Ovary (tissue), 9 donors: ENCODE data around the gene USP6NL. TPM values are rescaled to one million over a fixed set of nuclear protein-coding genes. Genes with fewer than 3 reads are reported as not detected.

Experiments used
- DNase-seq, 5 donors: peaks; one replicate each; pipeline ENCODE4 v3.0.0-alpha.2; 2019 to 2020
- H3K27ac ChIP-seq, 2 donors: fragments of 200-600 bp; one replicate each; pipeline versions ENCODE4 v1.5.1 to v1.8.0; 2019 to 2022
- H3K27me3 ChIP-seq: fragments of 200-600 bp; one replicate; pipeline ENCODE4 v1.8.0; 2022
- H3K36me3 ChIP-seq: fragments of 200-600 bp; sonication (generic); one replicate; pipeline ENCODE4 v1.5.1; 2019
- H3K4me1 ChIP-seq: one replicate; pipeline ENCODE4 v1.8.1; 2013; ENCODE audit warnings: mild to moderate bottlenecking, moderate library complexity; ENCODE audit not compliant: insufficient read depth
- H3K4me3 ChIP-seq: fragments of 200-600 bp; sonication (generic); one replicate; pipeline ENCODE4 v1.5.1; 2017
- H3K9me3 ChIP-seq, 2 donors: fragments of 200-600 bp in 1 of 2; sonication (generic) in 1 of 2; one replicate each; pipeline versions ENCODE4 v1.5.1 to v1.8.1; 2013 to 2019; ENCODE audit warnings: mild to moderate bottlenecking in 1 of 2, moderate library complexity in 1 of 2
- EP300 ChIP-seq: sonication (generic); formaldehyde crosslinking; IDR thresholded peaks from one replicate; pipeline ENCODE4 v1.6.1; 2017; ENCODE audit warnings: antibody characterized with exemption
- POLR2A ChIP-seq: fragments of 450-650 bp; IDR thresholded peaks from one replicate; pipeline ENCODE4 v1.6.1; 2017; ENCODE audit warnings: antibody characterized with exemption, mild to moderate bottlenecking, moderate library complexity
- WGBS, 3 donors: extraction: QIAGEN DNeasy Blood & Tissue Kit in 1 of 3; methylation state at CpG; one replicate each; pipeline versions ENCODE4 v1.1.5 to v1.1.7; 2013 to 2017; 5-methylcytosine and 5-hydroxymethylcytosine counted together
- intact Hi-C, 4 donors: fragments of 100-400 bp; cut with DNase I; formaldehyde crosslinking; loops; one replicate each; pipeline versions ENCODE4 v1.11.0 to v1.15.1; 2022 to 2023
- polyA plus RNA-seq, 2 donors: library from polyadenylated mRNA; stranded (reverse); fragments of 200-250 nt in 1 of 2; fragments of 350-450 nt in 1 of 2; fragmentation: Illumina TruSeq in 1 of 2; extraction: RNeasy Lipid Tissue Mini Kit (QIAGEN cat#74804) in 1 of 2; gene quantifications; one replicate each; pipeline ENCODE4 v1.2.3, GENCODE V29; 2013 to 2014
- total RNA-seq, 7 donors: library from RNA; depleted of rRNA in 2 of 7; stranded (reverse); fragments of >200 nt in 2 of 7; fragmentation: NEBNext Ultra II Directional in 3 of 7; extraction: Animal tissue kit (Norgen Biotek cat#: 25700) in 3 of 7; gene quantifications; one replicate each; pipeline versions ENCODE4 v1.1.0 to v1.2.4, GENCODE V29; 2016 to 2023
- TF ChIP-seq, protein P1 (sequence below), 3 donors: fragments of 450-650 bp in 2 of 3; fragments of 200-600 bp in 1 of 3; IDR thresholded peaks; one replicate each; pipeline versions ENCODE4 v1.5.1 to v1.8.0; 2016 to 2022; ENCODE audit warnings: antibody characterized with exemption in 3 of 3, mild to moderate bottlenecking in 1 of 3
- donor health status: DM: no; HTN: no; CAD: no; lungs with moderate emphysema.
- donor health status: DM: no; HTN: no; CAD: no.
- donor health status: Bipolar disorder and iron deficiency.
- donor health status: DM: yes; HTN: yes; CAD: no.
- donor health status: DM: no; HTN: no; CAD: no.
- donor health status: DM: yes; HTN: yes; CAD: no.

Gene USP6NL
- total and polyA plus RNA-seq, 9 donors = 9.6 to 28.8 (median 16.3) TPM

DNA sequence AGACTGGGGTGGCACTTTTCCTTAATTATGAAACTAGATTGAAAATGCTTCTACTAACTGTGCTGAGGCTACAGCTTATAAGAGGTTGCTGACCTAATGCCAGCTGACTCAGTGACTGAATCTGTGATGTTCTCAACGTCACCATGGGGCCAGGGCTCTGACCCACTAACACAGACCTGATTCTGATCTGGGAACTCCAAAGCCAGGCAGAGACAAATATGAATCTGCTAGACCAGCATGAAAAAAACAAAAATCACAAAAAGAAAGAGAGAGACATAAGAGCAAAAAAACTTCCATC, 16.1 kb downstream of the USP6NL start:
- Histone ChIP-seq H3K4me3 (no peak overlapping the region), H3K27me3 (no peaks in the 10 kb centered on the region), H3K36me3 (no peaks in the 10 kb centered on the region), H3K9me3 (no peaks in the 10 kb centered on the region), H3K4me1 (no peaks in the 10 kb centered on the region), H3K27ac (no peak overlapping the region)
- no peak for TF ChIP-seq POLR2A
- no peak for TF ChIP-seq EP300
- TF ChIP-seq, protein P1, sequence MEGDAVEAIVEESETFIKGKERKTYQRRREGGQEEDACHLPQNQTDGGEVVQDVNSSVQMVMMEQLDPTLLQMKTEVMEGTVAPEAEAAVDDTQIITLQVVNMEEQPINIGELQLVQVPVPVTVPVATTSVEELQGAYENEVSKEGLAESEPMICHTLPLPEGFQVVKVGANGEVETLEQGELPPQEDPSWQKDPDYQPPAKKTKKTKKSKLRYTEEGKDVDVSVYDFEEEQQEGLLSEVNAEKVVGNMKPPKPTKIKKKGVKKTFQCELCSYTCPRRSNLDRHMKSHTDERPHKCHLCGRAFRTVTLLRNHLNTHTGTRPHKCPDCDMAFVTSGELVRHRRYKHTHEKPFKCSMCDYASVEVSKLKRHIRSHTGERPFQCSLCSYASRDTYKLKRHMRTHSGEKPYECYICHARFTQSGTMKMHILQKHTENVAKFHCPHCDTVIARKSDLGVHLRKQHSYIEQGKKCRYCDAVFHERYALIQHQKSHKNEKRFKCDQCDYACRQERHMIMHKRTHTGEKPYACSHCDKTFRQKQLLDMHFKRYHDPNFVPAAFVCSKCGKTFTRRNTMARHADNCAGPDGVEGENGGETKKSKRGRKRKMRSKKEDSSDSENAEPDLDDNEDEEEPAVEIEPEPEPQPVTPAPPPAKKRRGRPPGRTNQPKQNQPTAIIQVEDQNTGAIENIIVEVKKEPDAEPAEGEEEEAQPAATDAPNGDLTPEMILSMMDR (IDR thresholded peaks at IDR 0.05) = no peak
- DNase-seq = no peak
- 64 to 79% (median 66%) methylated on average over 1 of the region's 1 CpG for WGBS, 3 donors
- intact Hi-C loops = no loop called here

DNA sequence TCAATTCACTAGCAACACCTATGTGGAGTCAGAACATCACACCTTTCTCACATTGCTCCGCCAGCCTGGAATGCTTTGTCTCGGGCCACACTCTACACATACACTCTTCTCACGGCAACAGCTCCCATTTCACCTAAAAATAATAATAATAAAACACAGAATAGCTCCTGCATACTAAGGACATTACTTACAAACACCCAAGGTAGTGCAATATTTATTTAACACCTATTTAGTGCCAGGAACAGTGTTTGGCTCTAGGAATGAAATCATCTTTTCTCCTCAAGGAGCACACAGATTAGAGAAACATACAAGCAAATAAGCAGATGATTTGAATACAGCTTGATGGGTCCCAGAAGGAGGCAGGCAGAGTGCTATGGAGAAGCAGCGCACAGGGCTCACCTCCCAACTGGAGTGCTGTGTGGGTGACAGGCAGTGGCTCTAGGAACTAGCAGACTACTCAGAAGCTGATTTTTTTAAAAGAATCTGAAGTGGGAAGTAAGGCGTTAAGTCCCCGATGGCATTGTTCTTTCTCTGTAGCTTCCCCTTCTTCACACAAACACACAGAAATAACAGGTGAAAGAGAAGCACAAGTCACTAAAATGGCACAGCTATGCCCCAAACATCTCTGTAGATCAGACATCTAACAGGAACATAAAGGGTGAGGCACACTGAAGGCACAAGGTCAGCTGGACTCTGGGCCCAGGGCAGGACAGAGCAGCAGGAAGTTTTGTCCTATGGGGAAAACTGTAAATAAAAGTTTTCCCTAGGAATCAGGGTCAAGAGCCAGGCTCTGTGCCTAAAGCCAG, 16.7 kb downstream of the USP6NL start:
- Histone ChIP-seq H3K4me3 (no peak overlapping the region), H3K27ac (no peak overlapping the region)
- 93 to 94% (median 93%) methylated on average over 6 of the region's 6 CpGs for WGBS, 3 donors

DNA sequence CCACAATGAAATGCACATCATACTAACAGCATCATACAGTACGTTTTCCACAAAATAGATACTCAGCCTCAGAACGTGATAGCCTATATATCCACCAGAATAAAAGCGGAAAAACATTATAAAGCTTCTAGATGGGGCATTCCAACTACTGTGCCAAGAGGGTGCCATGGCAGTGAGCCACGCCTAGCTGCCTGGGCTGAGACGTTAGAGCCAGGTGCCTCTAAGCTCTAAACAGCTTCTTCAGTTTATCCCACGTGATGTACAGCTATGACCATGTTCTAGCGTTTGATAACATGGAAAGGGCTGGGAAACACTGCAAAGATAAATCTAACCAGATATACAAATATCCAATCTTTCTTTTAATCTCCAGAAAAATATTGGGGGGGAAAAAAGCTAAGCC, 17.8 kb downstream of the USP6NL start:
- WGBS, 3 donors = 93% methylated on average over 7 of the region's 7 CpGs
- H3K9me3 ChIP-seq = no peaks in the 10 kb centered on the region
- no peaks in the 10 kb centered on the region for H3K36me3 ChIP-seq
- TF ChIP-seq, protein P1 (IDR thresholded peaks at IDR 0.05) = no peak
- TF ChIP-seq EP300 = no peak
- TF ChIP-seq POLR2A = no peak
- no peaks in the 10 kb centered on the region for H3K4me1 ChIP-seq
- H3K4me3 ChIP-seq = no peak overlapping the region
- DNase-seq = no peak
- no peaks in the 10 kb centered on the region for H3K27me3 ChIP-seq
- intact Hi-C loops = no loop called here
- no peak overlapping the region for H3K27ac ChIP-seq

More for the DNA sequence above, 16.7 kb downstream of the USP6NL start:
- no peak for DNase-seq
- H3K27me3 ChIP-seq = no peaks in the 10 kb centered on the region
- TF ChIP-seq EP300 (no peak), POLR2A (no peak)
- TF ChIP-seq, protein P1 (IDR thresholded peaks at IDR 0.05) = no peak
- no peaks in the 10 kb centered on the region for H3K4me1 ChIP-seq
- H3K9me3 ChIP-seq = no peaks in the 10 kb centered on the region
- intact Hi-C loops = no loop called here
- no peaks in the 10 kb centered on the region for H3K36me3 ChIP-seq

DNA sequence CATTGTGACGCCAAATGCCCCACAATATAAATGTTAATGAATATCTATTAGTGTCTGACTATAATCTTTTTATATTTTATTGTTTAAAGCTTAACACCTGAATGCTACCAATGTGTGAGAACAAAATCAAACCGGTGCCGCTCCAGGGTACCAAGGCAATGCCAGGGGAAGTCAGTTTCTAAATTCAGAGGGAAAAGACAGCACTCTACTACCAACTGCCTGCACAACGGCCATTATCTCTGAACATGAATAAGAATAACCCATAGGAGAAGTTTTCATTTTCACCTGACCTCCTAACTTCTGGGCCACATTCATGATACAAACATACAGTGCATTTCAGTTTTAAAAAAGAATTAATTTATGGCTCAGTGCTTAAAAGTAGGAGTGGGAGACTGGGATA, 21.7 kb downstream of the USP6NL start:
- Histone ChIP-seq H3K27ac (no peak overlapping the region), H3K27me3 (no peaks in the 10 kb centered on the region), H3K36me3 (no peaks in the 10 kb centered on the region), H3K9me3 (no peaks in the 10 kb centered on the region), H3K4me3 (no peak overlapping the region), H3K4me1 (no peaks in the 10 kb centered on the region)
- DNase-seq = no peak
- 91 to 98% (median 94%) methylated on average over 4 of the region's 4 CpGs for WGBS, 3 donors
- intact Hi-C loops = no loop called here
- TF ChIP-seq, protein P1 (IDR thresholded peaks at IDR 0.05) = no peak
- TF ChIP-seq EP300 = no peak
- TF ChIP-seq POLR2A = no peak
